ENCODE results near the gene UCP3. TPM values are rescaled to one million over a fixed set of nuclear protein-coding genes. Genes with fewer than 3 reads are reported as not detected.
A peak's percentile ranks its signal among the peaks of the same experiment; 100 is the strongest.

Gene UCP3
- total and polyA plus RNA-seq, 7 donors: 8.9 to 587 (median 202) TPM

GRCh38 chr11:74023276-74023675 lies 14.4 kb upstream of the UCP3 start:
- peaks cover 0 to 17% of the 10 kb centered on the region in 2 donors for H3K36me3 ChIP-seq (ENCODE audit: insufficient read depth in 1 of 2, low read depth in 1 of 2)
- no peak overlapping the region for H3K4me3 ChIP-seq
- no peaks in the 10 kb centered on the region for H3K27me3 ChIP-seq (ENCODE audit: insufficient read depth in 3 of 3, low read length in 2 of 3)
- H3K9me3 ChIP-seq: no peaks in the 10 kb centered on the region
- DNase-seq: no peak
- TF ChIP-seq CTCF (IDR thresholded peaks at IDR 0.05): no peak
- peaks cover 42% of the 10 kb centered on the region for H3K4me1 ChIP-seq
- no peak for ATAC-seq
- H3K27ac ChIP-seq: no peak overlapping the region
- intact Hi-C loops (cut with DNase I): loop anchor here in 1 of 2 donors (5.0 kb wide), 1 partner anchor 41 kb away; the partner anchor contains the start of gene UCP2

GRCh38 chr11:74022546-74022945 lies 13.7 kb upstream of the UCP3 start:
- TF ChIP-seq CTCF (IDR thresholded peaks at IDR 0.05): no peak
- Histone ChIP-seq H3K4me1 (peaks cover 49% of the 10 kb centered on the region), H3K36me3 (ENCODE audit: insufficient read depth in 1 of 2, low read depth in 1 of 2) (peaks cover 0 to 12% of the 10 kb centered on the region in 2 donors), H3K9me3 (no peaks in the 10 kb centered on the region), H3K27ac (no peak overlapping the region), H3K27me3 (ENCODE audit: insufficient read depth in 3 of 3, low read length in 2 of 3) (no peaks in the 10 kb centered on the region), H3K4me3 (no peak overlapping the region)
- ATAC-seq: no peak
- WGBS, 3 donors: 88 to 95% (median 92%) methylated on average over 6 of the region's 6 CpGs
- no peak for DNase-seq
- intact Hi-C loops (cut with DNase I): loop anchor here in 1 of 2 donors (5.0 kb wide), 1 partner anchor 40 kb away; the partner anchor contains the start of gene UCP2

- 95 to 99% (median 95%) methylated on average over 6 of the region's 6 CpGs for WGBS, 3 donors
- Histone ChIP-seq H3K27ac (no peak overlapping the region), H3K9me3 (no peaks in the 10 kb centered on the region), H3K4me1 (peaks cover 54% of the 10 kb centered on the region), H3K4me3 (no peak overlapping the region), H3K27me3 (ENCODE audit: insufficient read depth in 3 of 3, low read length in 2 of 3) (no peaks in the 10 kb centered on the region), H3K36me3 (ENCODE audit: insufficient read depth in 1 of 2, low read depth in 1 of 2) (peaks cover 0 to 11% of the 10 kb centered on the region in 2 donors)
- ATAC-seq: no peak
- no peak for DNase-seq
- intact Hi-C loops (cut with DNase I): loop anchor here in 1 of 2 donors (5.0 kb wide), 1 partner anchor 40 kb away; the partner anchor contains the start of gene UCP2
- no peak for TF ChIP-seq CTCF (IDR thresholded peaks at IDR 0.05)
Measured at GRCh38 chr11:74021998-74022397, 13.1 kb upstream of the UCP3 start.

- Histone ChIP-seq H3K4me3 (no peak overlapping the region), H3K9me3 (no peaks in the 10 kb centered on the region), H3K27ac (peak overlapping the region; percentile 96), H3K36me3 (ENCODE audit: insufficient read depth in 1 of 2, low read depth in 1 of 2) (peaks cover 0 to 12% of the 10 kb centered on the region in 2 donors), H3K27me3 (ENCODE audit: insufficient read depth in 3 of 3, low read length in 2 of 3) (no peaks in the 10 kb centered on the region), H3K4me1 (peaks cover 54% of the 10 kb centered on the region)
- DNase-seq: no peak
- no peak for TF ChIP-seq CTCF (IDR thresholded peaks at IDR 0.05)
- intact Hi-C loops (cut with DNase I): loop anchor here in 1 of 2 donors (5.0 kb wide), 1 partner anchor 38 kb away; the partner anchor contains the start of gene UCP2
- 74 to 87% (median 80%) methylated on average over 4 of the region's 4 CpGs for WGBS, 3 donors
- ATAC-seq: no peak
Measured at GRCh38 chr11:74020539-74020938, 11.7 kb upstream of the UCP3 start.

- TF ChIP-seq CTCF (IDR thresholded peaks at IDR 0.05): no peak
- intact Hi-C loops (cut with DNase I): loop anchor here in 1 of 2 donors (5.0 kb wide), 1 partner anchor 38 kb away; the partner anchor contains the start of gene UCP2
- no peaks in the 10 kb centered on the region for H3K9me3 ChIP-seq
- H3K27ac ChIP-seq: peak overlapping the region; percentile 96
- H3K4me1 ChIP-seq: peaks cover 47% of the 10 kb centered on the region
- no peak for DNase-seq
- ATAC-seq: no peak
- WGBS, 3 donors: 85 to 90% (median 85%) methylated on average over 4 of the region's 4 CpGs
- H3K27me3 ChIP-seq (ENCODE audit: insufficient read depth in 3 of 3, low read length in 2 of 3): no peaks in the 10 kb centered on the region
- H3K36me3 ChIP-seq (ENCODE audit: insufficient read depth in 1 of 2, low read depth in 1 of 2): peaks cover 0 to 12% of the 10 kb centered on the region in 2 donors
- no peak overlapping the region for H3K4me3 ChIP-seq
Measured at GRCh38 chr11:74019860-74020259, 11.0 kb upstream of the UCP3 start.
